H1 (cell line): ENCODE measurements around the gene THRB. TPM values are rescaled to one million over a fixed set of nuclear protein-coding genes. Genes with fewer than 3 reads are reported as not detected.

Source experiments
- CTCF ChIA-PET: fragments of 300-600 bp; sonication (Branson Sonifier 250); formaldehyde crosslinking; loops from one replicate; lab custom pipeline; 2021; ENCODE audit not compliant: partially characterized antibody; lab: Charles Lee
- POLR2A ChIA-PET: fragments of 300-600 bp; sonication (Branson Sonifier 250); formaldehyde crosslinking; loops from one replicate; lab custom pipeline; 2021; ENCODE audit warnings: inconsistent platforms; ENCODE audit not compliant: partially characterized antibody; lab: Charles Lee
- DNase-seq, 2 experiments: peaks; one replicate each; pipeline versions ENCODE4 v3.0.0 to v3.0.0-alpha.2; 2010 to 2022; ENCODE audit warnings: low spot score in 2 of 2, low read depth in 1 of 2, mixed read lengths in 1 of 2
- FAIRE-seq: peaks from 2 replicates; lab custom pipeline; 2011; peaks lifted over from hg19 to GRCh38; lab: Jason Lieb, UNC
- H2AFZ ChIP-seq: 2 replicates; pipeline ENCODE4 v1.8.1; 2012; ENCODE audit warnings: low read length, inconsistent platforms
- H2AK5ac ChIP-seq: 2 replicates; pipeline ENCODE4 v1.6.1; 2013; ENCODE audit warnings: low read depth, low read length
- H2BK120ac ChIP-seq: replicated peaks from 2 replicates; pipeline ENCODE3; 2013; ENCODE audit warnings: low read depth, low read length, inconsistent platforms
- H2BK12ac ChIP-seq: 2 replicates; pipeline ENCODE4 v1.6.1; 2013; ENCODE audit warnings: low read depth, low read length
- H2BK15ac ChIP-seq: 2 replicates; pipeline ENCODE4 v1.6.1; 2013; ENCODE audit warnings: low read length
- H2BK20ac ChIP-seq: 2 replicates; pipeline ENCODE4 v1.6.1; 2013; ENCODE audit warnings: low read length
- H2BK5ac ChIP-seq: 2 replicates; pipeline ENCODE4 v1.6.1; 2013; ENCODE audit warnings: low read depth, low read length
- H3K14ac ChIP-seq: 2 replicates; pipeline ENCODE4 v1.6.1; 2013; ENCODE audit warnings: inconsistent platforms; ENCODE audit not compliant: insufficient read length
- H3K18ac ChIP-seq: 2 replicates; pipeline ENCODE4 v1.6.1; 2013; ENCODE audit warnings: low read length; ENCODE audit errors: extremely low read depth
- H3K23ac ChIP-seq: 2 replicates; pipeline ENCODE4 v1.6.1; 2013; ENCODE audit warnings: inconsistent platforms; ENCODE audit not compliant: insufficient read length
- H3K23me2 ChIP-seq: 2 replicates; pipeline ENCODE4 v1.6.1; 2013; ENCODE audit warnings: low read depth, low read length
- H3K27ac ChIP-seq: 2 replicates; pipeline ENCODE4 v1.6.1; 2011; ENCODE audit warnings: low read depth, low read length, inconsistent platforms
- H3K27me3 ChIP-seq, 4 experiments: replicated peaks in 1 of 4; 1 replicate in 1 of 4; 2 replicates in 3 of 4; pipeline versions ENCODE4 v1.6.1 to v1.8.1; 2011 to 2013; ENCODE audit warnings: low read length in 3 of 4, mild to moderate bottlenecking in 3 of 4, inconsistent platforms in 2 of 4, mixed read lengths in 2 of 4, moderate library complexity in 1 of 4; ENCODE audit not compliant: control insufficient read depth in 3 of 4, insufficient read depth in 3 of 4; ENCODE audit errors: extremely low read depth in 1 of 4
- H3K36me3 ChIP-seq, 4 experiments: 2 replicates each; pipeline versions ENCODE4 v1.6.1 to v1.8.1; 2011 to 2013; ENCODE audit warnings: mild to moderate bottlenecking in 4 of 4, low read length in 3 of 4, moderate library complexity in 2 of 4, control low read depth in 1 of 4, inconsistent platforms in 1 of 4; ENCODE audit not compliant: insufficient read depth in 4 of 4, control insufficient read depth in 2 of 4
- H3K4ac ChIP-seq: replicated peaks from 2 replicates; pipeline ENCODE3; 2013; ENCODE audit warnings: low read length, low read depth, mixed read lengths, inconsistent platforms; ENCODE audit not compliant: insufficient read length
- H3K4me1 ChIP-seq, 4 experiments: replicated peaks in 1 of 4; 1 replicate in 1 of 4; 2 replicates in 3 of 4; pipeline versions ENCODE4 v1.6.1 to v1.8.1; 2011 to 2013; ENCODE audit warnings: low read length in 3 of 4, inconsistent platforms in 2 of 4, mixed read lengths in 1 of 4; ENCODE audit not compliant: insufficient read depth in 4 of 4, control insufficient read depth in 3 of 4
- H3K4me2 ChIP-seq, 2 experiments: 2 replicates each; pipeline versions ENCODE4 v1.6.1 to v1.8.1; 2011 to 2013; ENCODE audit warnings: low read depth in 2 of 2, low read length in 2 of 2, control low read depth in 1 of 2, inconsistent platforms in 1 of 2, mild to moderate bottlenecking in 1 of 2; ENCODE audit not compliant: insufficient read depth in 1 of 2
- H3K4me3 ChIP-seq, 4 experiments: fragments of 200-600, 300-600 bp in 1 of 4; sonication (generic), shearing (Covaris generic), sonication (Bioruptor Twin) in 1 of 4; 2 replicates each; pipeline versions ENCODE4 v1.5.1 to v1.8.1; 2011 to 2016; ENCODE audit warnings: low read length in 4 of 4, low read depth in 3 of 4, control low read depth in 2 of 4, inconsistent platforms in 2 of 4, mild to moderate bottlenecking in 2 of 4, mixed read lengths in 1 of 4, moderate library complexity in 1 of 4; ENCODE audit not compliant: insufficient read depth in 2 of 4; ENCODE audit errors: extremely low read depth in 1 of 4
- H3K56ac ChIP-seq: replicated peaks from 2 replicates; pipeline ENCODE3; 2013; ENCODE audit warnings: low read depth, mild to moderate bottlenecking, mixed read lengths, low read length, inconsistent platforms; ENCODE audit not compliant: insufficient read length
- H3K79me1 ChIP-seq: 2 replicates; pipeline ENCODE4 v1.6.1; 2013; ENCODE audit warnings: low read depth, low read length, control low read depth
- H3K79me2 ChIP-seq, 2 experiments: 2 replicates each; pipeline versions ENCODE4 v1.6.1 to v1.8.1; 2012 to 2013; ENCODE audit warnings: low read length in 2 of 2, mild to moderate bottlenecking in 2 of 2, inconsistent platforms in 1 of 2; ENCODE audit not compliant: insufficient read depth in 2 of 2, control insufficient read depth in 1 of 2
- H3K9ac ChIP-seq, 4 experiments: replicated peaks in 1 of 4; 1 replicate in 1 of 4; 2 replicates in 3 of 4; pipeline versions ENCODE4 v1.6.1 to v1.8.1; 2011 to 2013; ENCODE audit warnings: low read depth in 3 of 4, low read length in 3 of 4, control low read depth in 2 of 4, mild to moderate bottlenecking in 2 of 4, moderate library complexity in 2 of 4, inconsistent platforms in 1 of 4; ENCODE audit errors: extremely low read depth in 1 of 4
- H3K9me3 ChIP-seq, 2 experiments: 2 replicates each; pipeline versions ENCODE4 v1.6.1 to v1.8.1; 2012 to 2013; ENCODE audit warnings: mild to moderate bottlenecking in 2 of 2, moderate library complexity in 2 of 2, control low read depth in 1 of 2, inconsistent platforms in 1 of 2, low read depth in 1 of 2, low read length in 1 of 2, mixed read lengths in 1 of 2; ENCODE audit not compliant: insufficient read depth in 2 of 2
- H4K20me1 ChIP-seq, 2 experiments: replicated peaks in 1 of 2; 2 replicates each; pipeline versions ENCODE3 to v1.8.1; 2011 to 2013; ENCODE audit warnings: inconsistent platforms in 2 of 2, low read length in 2 of 2, mild to moderate bottlenecking in 1 of 2; ENCODE audit not compliant: insufficient read depth in 2 of 2, control insufficient read depth in 1 of 2
- H4K5ac ChIP-seq: 2 replicates; pipeline ENCODE4 v1.6.1; 2013; ENCODE audit warnings: low read length, low read depth, mixed read lengths, inconsistent platforms; ENCODE audit not compliant: insufficient read length
- H4K8ac ChIP-seq: 2 replicates; pipeline ENCODE4 v1.8.0; 2013; ENCODE audit warnings: mild to moderate bottlenecking, moderate library complexity, low read length, inconsistent platforms; ENCODE audit not compliant: insufficient read depth; ENCODE audit errors: extremely low read depth
- H4K91ac ChIP-seq: replicated peaks from 2 replicates; pipeline ENCODE3; 2013; ENCODE audit warnings: low read length, mixed read lengths, inconsistent platforms; ENCODE audit not compliant: insufficient read length
- BRCA1 ChIP-seq: IDR thresholded peaks from 2 replicates; pipeline ENCODE4 v1.6.1; 2012; ENCODE audit warnings: low read depth, low read length, improper control_type of control experiment
- CHD1 ChIP-seq: IDR thresholded peaks from 2 replicates; pipeline ENCODE4 v1.6.1; 2012; ENCODE audit warnings: low read depth, low read length, improper control_type of control experiment
- E2F6 ChIP-seq: IDR thresholded peaks from 2 replicates; pipeline ENCODE4 v1.6.1; 2012; ENCODE audit warnings: inconsistent platforms
- EP300 ChIP-seq, 2 experiments: IDR thresholded peaks; 1 replicate in 1 of 2; 2 replicates in 1 of 2; pipeline ENCODE4 v1.6.1; 2011 to 2012; ENCODE audit warnings: low read depth in 2 of 2, low read length in 2 of 2, mild to moderate bottlenecking in 2 of 2, borderline replicate concordance in 1 of 2, inconsistent platforms in 1 of 2, moderate library complexity in 1 of 2
- KDM4A ChIP-seq: IDR thresholded peaks from one replicate; pipeline ENCODE4 v1.7.1; 2012; ENCODE audit warnings: low read depth, mild to moderate bottlenecking, moderate library complexity, low read length, inconsistent platforms; ENCODE audit not compliant: severe bottlenecking
- KDM5A ChIP-seq: fragments of 200-600 bp; IDR thresholded peaks from 2 replicates; pipeline ENCODE4 v1.7.1; 2012; ENCODE audit warnings: mild to moderate bottlenecking, low read length, inconsistent platforms, mixed read lengths
- MAFK ChIP-seq: IDR thresholded peaks from 2 replicates; pipeline ENCODE4 v1.6.1; 2012; ENCODE audit warnings: low read depth, mild to moderate bottlenecking, improper control_type of control experiment, low read length
- NRF1 ChIP-seq: IDR thresholded peaks from 2 replicates; pipeline ENCODE4 v1.6.1; 2011; ENCODE audit warnings: mild to moderate bottlenecking, low read depth, low read length, improper control_type of control experiment
- RFX5 ChIP-seq: IDR thresholded peaks from 2 replicates; pipeline ENCODE4 v1.6.1; 2011; ENCODE audit warnings: low read depth, low read length, improper control_type of control experiment, borderline replicate concordance
- RNF2 ChIP-seq: fragments of 200-900, 300-1000 bp; sonication (generic); IDR thresholded peaks from 2 replicates; pipeline ENCODE4 v1.7.1; 2016; ENCODE audit warnings: borderline replicate concordance, low read depth, mild to moderate bottlenecking, antibody characterized with exemption, low read length; ENCODE audit not compliant: poor library complexity, severe bottlenecking; ENCODE audit errors: missing control alignments
- SIN3A ChIP-seq, 2 experiments: IDR thresholded peaks in 1 of 2; conservative IDR thresholded peaks in 1 of 2; 2 replicates each; pipeline ENCODE4 v1.6.1; 2011 to 2012; ENCODE audit warnings: low read length in 2 of 2, improper control_type of control experiment in 1 of 2, low read depth in 1 of 2, mild to moderate bottlenecking in 1 of 2
- WGBS, 2 experiments: shearing (Covaris generic) in 1 of 2; methylation state at CpG; one replicate each; pipeline versions ENCODE4 v1.1.6 to v1.1.7; 2013 to 2015; ENCODE audit warnings: low lambda C conversion rate in 2 of 2, mixed read lengths in 2 of 2, inconsistent platforms in 1 of 2, low coverage in 1 of 2, missing lambda C conversion rate in 1 of 2; ENCODE audit not compliant: insufficient replicate concordance in 2 of 2, insufficient coverage in 1 of 2, insufficient read length in 1 of 2; ENCODE audit errors: extremely low coverage in 1 of 2, missing lambda C conversion rate in 1 of 2; 5-methylcytosine and 5-hydroxymethylcytosine counted together
- polyA plus RNA-seq, 7 experiments: library from polyadenylated mRNA; depleted of rRNA in 3 of 7; stranded (reverse) in 5 of 7; unstranded in 2 of 7; fragments of >200 nt in 5 of 7; fragments of 200-250 nt in 2 of 7; gene quantifications; 1 replicate in 5 of 7; 2 replicates in 1 of 7; 4 replicates in 1 of 7; pipeline versions ENCODE4 v1.2.1 to v1.2.3, GENCODE V29; 2011 to 2013; ENCODE audit warnings: missing spikeins in 2 of 7, mixed read lengths in 2 of 7
- total RNA-seq: library from RNA; stranded (reverse); fragmentation: NEBNext Ultra II Directional; extraction: Animal tissue kit (Norgen Biotek cat#: 25700); gene quantifications from 2 replicates; pipeline ENCODE4 v1.2.1, GENCODE V29; 2021

THRB gene
- total and polyA plus RNA-seq, 2 of the 8 experiments (the other 6 are each of a cell fraction or from before 2014, with no cell fraction given) = 0.98 to 3.9 TPM

- Histone ChIP-seq H2BK15ac (no peak overlapping the region), H3K36me3 (no peaks in the 10 kb centered on the region), H2BK120ac (no peak overlapping the region), H3K79me2 (no peaks in the 10 kb centered on the region), H4K8ac (no peak overlapping the region), H4K91ac (no peak overlapping the region), H3K27me3 (no peaks in the 10 kb centered on the region), H3K79me1 (no peaks in the 10 kb centered on the region), H3K23ac (no peak overlapping the region), H2AFZ (no peak overlapping the region), H2AK5ac (no peak overlapping the region), H3K18ac (no peak overlapping the region), H3K9ac (no peak overlapping the region), H4K20me1 (no peaks in the 10 kb centered on the region), H3K4me1 (peaks cover 0 to 4% (median 0%) of the 10 kb centered on the region in 4 experiments; a peak in 1 of 7 replicates), H3K23me2 (no peaks in the 10 kb centered on the region), H3K4ac (no peak overlapping the region), H3K56ac (no peak overlapping the region), H3K4me3 (no peak overlapping the region), H4K5ac (no peak overlapping the region), H3K4me2 (no peak overlapping the region), H2BK20ac (no peak overlapping the region), H2BK5ac (no peak overlapping the region), H3K9me3 (no peaks in the 10 kb centered on the region), H3K27ac (no peak overlapping the region), H3K14ac (no peak overlapping the region), H2BK12ac (no peak overlapping the region)
- FAIRE-seq = no peak
- CTCF ChIA-PET = interaction anchor here (0.8 to 1.7 kb wide), 2 partner anchors 12 to 374 kb away, joined by 3 to 4 read pairs; no protein-coding TSS in a partner anchor
- 85% methylated on average over 3 of the region's 3 CpGs; no CpG with 5 or more reads in 1 of the 2 experiments for WGBS, 2 experiments
- DNase-seq = no peak
- POLR2A ChIA-PET = no interaction called here
- no peak for TF ChIP-seq RFX5
- TF ChIP-seq EP300 (IDR thresholded peaks at IDR 0.05; ENCODE audit: borderline replicate concordance in 1 of 2, low read depth in 2 of 2, low read length in 2 of 2) = no peak
- no peak for TF ChIP-seq BRCA1
- no peak for TF ChIP-seq KDM4A
- TF ChIP-seq NRF1 = no peak
- TF ChIP-seq SIN3A (conservative IDR thresholded peaks at IDR 0.05 in 1 of 2, IDR thresholded peaks at IDR 0.05 in 1 of 2; ENCODE audit: low read depth in 1 of 2, low read length in 2 of 2) = no peak
- no peak for TF ChIP-seq E2F6
- TF ChIP-seq MAFK = no peak
- no peak for TF ChIP-seq RNF2
- no peak for TF ChIP-seq CHD1
- TF ChIP-seq KDM5A = no peak
These were observed 188.1 kb downstream of the THRB start for GRCh38 chr3:24306518-24306917.
